ENCODE data around the gene ZNF90. TPM values are rescaled to one million over a fixed set of nuclear protein-coding genes. Genes with fewer than 3 reads are reported as not detected.
"Not testable (repeated sequence)": the region's sequence is repeated elsewhere in the genome, so short reads cannot be mapped to it uniquely, and the experiment has no call there.

Gene ZNF90
- total and polyA plus RNA-seq, 11 donors, result 0.25 to 2.6 (median 0.57) TPM

DNA sequence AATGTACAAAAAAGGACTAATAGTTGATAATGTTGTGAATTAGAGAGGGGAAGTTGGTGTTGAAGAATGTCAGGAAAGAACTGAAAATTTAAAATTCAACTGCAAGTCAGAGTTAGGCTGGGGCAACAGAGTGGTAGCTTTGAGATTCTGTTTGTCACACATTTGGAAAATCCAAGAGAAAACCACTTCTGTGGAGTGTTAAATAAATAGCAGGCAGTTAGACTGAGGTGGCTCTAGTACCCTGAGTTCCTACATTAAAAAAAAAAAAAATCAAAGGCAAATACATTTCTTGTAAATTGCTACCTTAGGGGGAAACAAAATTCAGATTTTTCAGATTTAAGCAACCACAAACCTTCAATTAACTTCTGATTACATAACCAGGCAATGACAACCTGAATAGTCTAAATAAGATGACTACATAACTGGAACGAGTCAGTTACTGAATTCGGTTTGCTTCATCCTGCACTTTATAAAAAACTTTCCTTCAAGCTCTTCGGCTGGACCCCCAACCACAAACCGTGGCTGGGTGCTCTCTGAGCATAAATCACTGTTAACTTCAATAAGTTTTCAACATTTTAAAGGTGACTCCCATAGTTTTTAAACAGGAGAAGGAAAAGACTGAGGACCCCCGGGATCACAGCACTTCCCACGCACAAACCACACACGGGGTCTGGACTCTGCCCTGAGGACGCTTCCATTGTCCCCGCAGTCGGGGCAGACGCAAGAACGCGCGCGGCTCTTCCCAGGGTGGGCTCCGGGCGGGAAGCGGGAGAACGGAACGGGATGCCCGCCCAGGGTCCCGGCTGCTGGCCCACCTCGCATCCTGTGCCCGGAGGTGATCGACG is 39.2 kb upstream of the ZNF90 start:
- TF ChIP-seq CTCF (IDR thresholded peaks at IDR 0.05) (no peak), POLR2A (IDR thresholded peaks at IDR 0.05) (no peak)
- intact Hi-C loops (cut with DNase I), result loop anchor here in 3 of 10 donors (2.0 to 10.0 kb wide), 4 partner anchors 38 to 384 kb away; partner anchors contain the start of genes ATP13A1 (in 1 of the 3) and ZNF90 (in 1 of the 3)
- WGBS, 4 donors, result 0 to 1% (median 0%) methylated on average over 8 to 26 of the region's 26 CpGs

GRCh38 chr19:20039203-20039723 is 38.5 kb upstream of the ZNF90 start, which contains the start of gene ZNF682:
Gene ZNF682 (minus strand): TSS chr19:20039505. CDS start chr19:20039345, 160 bp downstream.
- H3K27ac ChIP-seq, result peak within 1 kb of the TSS in 11 of 12 donors; percentile 59 to 86 (median 68)
- TF ChIP-seq POLR2A (IDR thresholded peaks at IDR 0.05), result peak in 1 of 2 donors; percentile 38
- no peak for TF ChIP-seq CTCF (IDR thresholded peaks at IDR 0.05)
- intact Hi-C loops (cut with DNase I), result loop anchor here in 3 of 10 donors (2.0 to 10.0 kb wide), 4 partner anchors 38 to 383 kb away; partner anchors contain the start of genes ATP13A1 (in 1 of the 3) and ZNF90 (in 1 of the 3)

More for the DNA sequence above, 39.2 kb upstream of the ZNF90 start:
- no peaks in the 10 kb centered on the region for H3K36me3 ChIP-seq
- peaks cover 0 to 25% (median 6%) of the 10 kb centered on the region in 12 donors for H3K4me1 ChIP-seq
- DNase-seq, result no peak
- H3K27ac ChIP-seq, result peak overlapping the region in 11 of 12 donors; percentile 59 to 86 (median 68)
- peak overlapping the region; percentile 56 to 97 (median 74) for H3K4me3 ChIP-seq
- no peak for ATAC-seq
- H3K27me3 ChIP-seq, result no peaks in the 10 kb centered on the region
- no peaks in the 10 kb centered on the region for H3K9me3 ChIP-seq

DNA sequence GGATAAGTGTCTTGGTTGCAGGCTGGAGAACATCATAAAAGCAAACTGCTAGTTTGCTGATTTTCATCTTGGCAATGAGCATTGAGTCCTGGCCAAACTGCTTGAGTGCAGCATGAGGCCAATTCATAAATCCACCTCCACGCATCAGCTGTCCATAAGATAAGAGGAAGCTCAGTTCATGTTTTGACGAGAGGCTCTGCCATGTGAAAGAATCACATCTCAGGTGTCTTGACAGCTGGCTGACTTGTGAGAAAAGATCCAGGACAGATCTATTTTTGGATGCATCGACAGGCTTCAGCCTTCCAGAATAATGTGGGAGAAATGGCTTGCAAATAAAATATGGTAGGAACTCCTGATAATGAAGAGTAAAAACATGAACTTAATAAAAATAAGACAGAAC is 33.1 kb upstream of the ZNF90 start:
- no peak for TF ChIP-seq POLR2A (IDR thresholded peaks at IDR 0.05)
- TF ChIP-seq CTCF (IDR thresholded peaks at IDR 0.05), result no peak
- no peaks in the 10 kb centered on the region for H3K9me3 ChIP-seq
- H3K27me3 ChIP-seq, result no peaks in the 10 kb centered on the region
- H3K4me1 ChIP-seq, result peaks cover 0 to 11% (median 0%) of the 10 kb centered on the region in 12 donors
- H3K4me3 ChIP-seq, result no peak overlapping the region
- intact Hi-C loops (cut with DNase I), result no loop called here
- 20 to 29% (median 26%) methylated on average over 3 of the region's 3 CpGs for WGBS, 4 donors
- DNase-seq (no peak), ATAC-seq (peak in 3 of 4 donors; percentile 30 to 88 (median 82))
- no peaks in the 10 kb centered on the region for H3K36me3 ChIP-seq
- H3K27ac ChIP-seq, result no peak overlapping the region

More at GRCh38 chr19:20039203-20039723, 38.5 kb upstream of the ZNF90 start, which contains the start of gene ZNF682:
- H3K4me1 ChIP-seq, result peaks cover 0 to 25% (median 6%) of the 10 kb centered on the region in 12 donors
- H3K9me3 ChIP-seq, result no peaks in the 10 kb centered on the region
- no peaks in the 10 kb centered on the region for H3K27me3 ChIP-seq
- DNase-seq (peak; percentile 94 to 97 (median 96)), ATAC-seq (peak; percentile 99 to 100 (median 100))
- whole genome bisulfite sequencing, 4 donors, result 0 to 2% (median 1%) methylated on average over 9 to 25 of the region's 25 CpGs
- peak within 1 kb of the TSS; percentile 56 to 97 (median 74) for H3K4me3 ChIP-seq
- H3K36me3 ChIP-seq, result no peaks in the 10 kb centered on the region

DNA sequence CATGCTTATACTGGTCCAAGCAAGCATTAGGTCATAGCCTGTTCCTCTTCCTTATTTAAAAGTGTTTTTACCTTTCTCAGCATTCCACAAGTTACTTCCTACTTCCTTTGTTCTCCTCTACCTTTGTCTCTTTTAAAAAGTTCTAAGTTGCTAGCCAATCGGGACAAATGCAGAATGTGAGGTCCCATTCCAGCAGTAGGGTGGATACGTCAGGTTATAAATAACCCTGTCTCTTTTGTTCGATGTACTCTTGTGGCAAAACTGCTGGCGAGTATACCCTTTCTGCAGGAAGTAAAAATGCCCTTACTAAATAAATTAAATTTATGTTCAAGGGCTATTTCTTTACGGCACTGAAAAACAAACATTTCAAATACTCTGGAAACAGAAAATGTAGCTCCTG is 32.1 kb upstream of the ZNF90 start:
- H3K4me3 ChIP-seq; ATAC-seq; H3K36me3 ChIP-seq; DNase-seq; H3K9me3 ChIP-seq; intact Hi-C loops (cut with DNase I); H3K27me3 ChIP-seq: not testable (repeated sequence)
- Histone ChIP-seq H3K4me1 (peaks cover 0 to 11% (median 0%) of the 10 kb centered on the region in 12 donors), H3K27ac (peak overlapping the region in 2 of 12 donors; percentile 15 to 33)
- 40 to 47% (median 43%) methylated on average over 5 of the region's 5 CpGs for WGBS, 4 donors

Measured in heart left ventricle (tissue), 16 donors.